H9 (cell line): Measurements from ENCODE around the gene COL5A2. TPM values are rescaled to one million over a fixed set of nuclear protein-coding genes. Genes with fewer than 3 reads are reported as not detected.
A peak's percentile ranks its signal among the peaks of the same experiment; 100 is the strongest.

Source experiments
- DNase-seq: peaks from one replicate; pipeline ENCODE4 v3.0.0-alpha.2; 2017
- H2AFZ ChIP-seq: one replicate; pipeline ENCODE4 v1.6.1; 2013; ENCODE audit warnings: mild to moderate bottlenecking, low read length, control low read depth, moderate library complexity
- H2AK5ac ChIP-seq: 2 replicates; pipeline ENCODE4 v1.6.1; 2013; ENCODE audit warnings: low read length, control low read depth, mixed read lengths; ENCODE audit not compliant: insufficient read length
- H2BK120ac ChIP-seq: one replicate; pipeline ENCODE4 v1.6.1; 2013; ENCODE audit warnings: low read depth, mild to moderate bottlenecking, low read length, control low read depth, inconsistent platforms; ENCODE audit not compliant: poor library complexity, severe bottlenecking
- H2BK12ac ChIP-seq: 2 replicates; pipeline ENCODE4 v1.6.1; 2013; ENCODE audit warnings: low read length, control low read depth, mixed read lengths, low read depth; ENCODE audit not compliant: insufficient read length
- H2BK15ac ChIP-seq: 2 replicates; pipeline ENCODE4 v1.6.1; 2013; ENCODE audit warnings: low read depth, low read length, control low read depth
- H2BK20ac ChIP-seq: one replicate; pipeline ENCODE4 v1.6.1; 2013; ENCODE audit warnings: low read depth, mild to moderate bottlenecking, low read length, control low read depth, inconsistent platforms; ENCODE audit not compliant: poor library complexity, severe bottlenecking
- H2BK5ac ChIP-seq: 2 replicates; pipeline ENCODE4 v1.6.1; 2013; ENCODE audit warnings: low read length, control low read depth, mixed read lengths; ENCODE audit not compliant: insufficient read length
- H3K14ac ChIP-seq: 2 replicates; pipeline ENCODE4 v1.6.1; 2013; ENCODE audit warnings: low read length, control low read depth; ENCODE audit not compliant: insufficient read depth
- H3K18ac ChIP-seq: 2 replicates; pipeline ENCODE4 v1.6.1; 2013; ENCODE audit warnings: low read depth, mild to moderate bottlenecking, mixed read lengths, low read length, control low read depth; ENCODE audit not compliant: insufficient read length
- H3K23ac ChIP-seq: 2 replicates; pipeline ENCODE4 v1.6.1; 2013; ENCODE audit warnings: low read length, control low read depth, mixed read lengths, low read depth; ENCODE audit not compliant: insufficient read length
- H3K23me2 ChIP-seq: 2 replicates; pipeline ENCODE4 v1.6.1; 2013; ENCODE audit warnings: low read depth, mild to moderate bottlenecking, mixed read lengths, low read length, control low read depth; ENCODE audit not compliant: insufficient read length, poor library complexity, severe bottlenecking
- H3K27ac ChIP-seq: 2 replicates; pipeline ENCODE4 v1.5.1; 2013; ENCODE audit warnings: low read length, control low read depth, mixed read lengths, low read depth; ENCODE audit not compliant: insufficient read length
- H3K27me3 ChIP-seq: 2 replicates; pipeline ENCODE4 v1.6.1; 2013; ENCODE audit warnings: low read length, control low read depth, inconsistent platforms; ENCODE audit not compliant: insufficient read depth
- H3K4ac ChIP-seq: 2 replicates; pipeline ENCODE4 v1.6.1; 2013; ENCODE audit warnings: low read depth, mild to moderate bottlenecking, control low read depth, inconsistent platforms, low read length, moderate library complexity
- H3K4me1 ChIP-seq: 2 replicates; pipeline ENCODE4 v1.6.1; 2013; ENCODE audit warnings: low read length, control low read depth, inconsistent platforms; ENCODE audit not compliant: insufficient read depth
- H3K4me2 ChIP-seq: 2 replicates; pipeline ENCODE4 v1.6.1; 2013; ENCODE audit warnings: low read length, control low read depth, mixed read lengths; ENCODE audit not compliant: insufficient read length, insufficient read depth
- H3K56ac ChIP-seq: 2 replicates; pipeline ENCODE4 v1.6.1; 2013; ENCODE audit warnings: low read depth, mild to moderate bottlenecking, mixed read lengths, low read length, control low read depth; ENCODE audit not compliant: insufficient read length
- H3K79me1 ChIP-seq: 2 replicates; pipeline ENCODE4 v1.6.1; 2013; ENCODE audit warnings: low read depth, mild to moderate bottlenecking, moderate library complexity, low read length, control low read depth, inconsistent platforms; ENCODE audit not compliant: insufficient read depth, poor library complexity, severe bottlenecking
- H3K79me2 ChIP-seq: 2 replicates; pipeline ENCODE4 v1.6.1; 2013; ENCODE audit warnings: low read length, control low read depth, inconsistent platforms; ENCODE audit not compliant: insufficient read depth
- H3K9ac ChIP-seq: 2 replicates; pipeline ENCODE4 v1.6.1; 2013; ENCODE audit warnings: low read length, control low read depth, mixed read lengths; ENCODE audit not compliant: insufficient read length; ENCODE audit errors: extremely low read depth
- H3K9me3 ChIP-seq: one replicate; pipeline ENCODE4 v1.6.1; 2013; ENCODE audit warnings: low read depth, low read length, inconsistent platforms; ENCODE audit not compliant: control insufficient read depth
- H3T11ph ChIP-seq: one replicate; pipeline ENCODE4 v1.6.1; 2013; ENCODE audit warnings: mild to moderate bottlenecking, low read length, control low read depth, inconsistent platforms
- H4K20me1 ChIP-seq: one replicate; pipeline ENCODE4 v1.6.1; 2013; ENCODE audit not compliant: control insufficient read depth, insufficient read length, insufficient read depth
- H4K5ac ChIP-seq: 2 replicates; pipeline ENCODE4 v1.6.1; 2013; ENCODE audit warnings: low read depth, mild to moderate bottlenecking, mixed read lengths, low read length, control low read depth; ENCODE audit not compliant: insufficient read length
- H4K8ac ChIP-seq: replicated peaks from 2 replicates; pipeline ENCODE4 v1.6.1; 2013; ENCODE audit warnings: low read length, control low read depth, mixed read lengths, low read depth; ENCODE audit not compliant: insufficient read length
- H4K91ac ChIP-seq: 2 replicates; pipeline ENCODE4 v1.6.1; 2013; ENCODE audit warnings: low read depth, mild to moderate bottlenecking, moderate library complexity, mixed read lengths, low read length, control low read depth; ENCODE audit not compliant: insufficient read length
- H3K27ac Mint-ChIP-seq, 3 experiments: 2 replicates in 2 of 3; 3 replicates in 1 of 3; pipeline ENCODE4 v1.8.0; 2020 to 2021; ENCODE audit warnings: mixed read lengths in 3 of 3, mild to moderate bottlenecking in 1 of 3, moderate library complexity in 1 of 3
- H3K27me3 Mint-ChIP-seq: 2 replicates; pipeline ENCODE4 v1.8.0; 2021; ENCODE audit warnings: low read depth, mild to moderate bottlenecking, moderate library complexity, mixed read lengths
- H3K36me3 Mint-ChIP-seq, 3 experiments: 2 replicates in 2 of 3; 3 replicates in 1 of 3; pipeline ENCODE4 v1.8.0; 2020 to 2021; ENCODE audit warnings: low read depth in 3 of 3, mixed read lengths in 3 of 3; ENCODE audit not compliant: insufficient read depth in 1 of 3
- H3K4me1 Mint-ChIP-seq, 2 experiments: 2 replicates each; pipeline ENCODE4 v1.8.0; 2020; ENCODE audit warnings: mixed read lengths in 2 of 2
- H3K4me3 Mint-ChIP-seq, 2 experiments: 2 replicates in 1 of 2; 3 replicates in 1 of 2; pipeline ENCODE4 v1.8.0; 2020 to 2021; ENCODE audit warnings: mild to moderate bottlenecking in 2 of 2, mixed read lengths in 2 of 2, moderate library complexity in 1 of 2
- H3K9me3 Mint-ChIP-seq, 2 experiments: 2 replicates in 1 of 2; 3 replicates in 1 of 2; pipeline ENCODE4 v1.8.0; 2020; ENCODE audit warnings: mild to moderate bottlenecking in 2 of 2, mixed read lengths in 2 of 2, moderate library complexity in 1 of 2
- CTCF ChIP-seq: fragments of 200-600 bp; sonication (generic); conservative IDR thresholded peaks from 3 replicates; pipeline ENCODE4 v1.8.0; 2021; ENCODE audit warnings: antibody characterized with exemption, mild to moderate bottlenecking
- WGBS: extraction: QIAGEN DNeasy Blood & Tissue Kit; methylation state at CpG from one replicate; pipeline ENCODE4 v1.1.7; 2013; ENCODE audit warnings: missing lambda C conversion rate, low lambda C conversion rate, mixed read lengths; ENCODE audit not compliant: insufficient read length; ENCODE audit errors: extremely low coverage; 5-methylcytosine and 5-hydroxymethylcytosine counted together
- total RNA-seq: library from RNA; stranded (reverse); gene quantifications from 2 replicates; pipeline ENCODE4 v1.2.1, GENCODE V29; 2021

The COL5A2 gene
- total RNA-seq, 1 experiment from 2014 or later, result 10.5 TPM

GRCh38 chr2:189178726-189179569 lies 613 bp downstream of the COL5A2 start:
- Histone ChIP-seq H3K4me2 (peak overlapping the region; percentile 77), H3K79me2 (peaks cover 3% of the 10 kb centered on the region; the same call in 1 of the 2 replicates)

More at GRCh38 chr2:189178726-189179569, 613 bp downstream of the COL5A2 start:
- Mint-ChIP-seq H3K36me3 (no peaks in the 10 kb centered on the region), H3K27ac (peak overlapping the region; percentile 36 to 96 (median 42)), H3K9me3 (no peaks in the 10 kb centered on the region), H3K27me3 (no peaks in the 10 kb centered on the region), H3K4me1 (peaks cover 27 to 28% of the 10 kb centered on the region in 2 experiments), H3K4me3 (peak overlapping the region; percentile 69 to 83)
- H3K14ac ChIP-seq, result no peak overlapping the region
- no peak overlapping the region for H3T11ph ChIP-seq
- no peak overlapping the region for H4K5ac ChIP-seq
- no peak for DNase-seq
- H3K23me2 ChIP-seq, result peaks cover 9% of the 10 kb centered on the region
- peak overlapping the region; percentile 50 for H3K9ac ChIP-seq
- H3K23ac ChIP-seq, result no peak overlapping the region
- no peak overlapping the region for H4K8ac ChIP-seq
- H3K9me3 ChIP-seq, result no peaks in the 10 kb centered on the region
- no CpG with 5 or more reads among the region's 14 CpGs for WGBS
- H2BK20ac ChIP-seq, result no peak overlapping the region
- no peaks in the 10 kb centered on the region for H3K4me1 ChIP-seq
- no peak for TF ChIP-seq CTCF
- H2AK5ac ChIP-seq, result no peak overlapping the region
- peak overlapping the region; percentile 43 for H2AFZ ChIP-seq
- H4K91ac ChIP-seq, result no peak overlapping the region
- no peak overlapping the region for H2BK120ac ChIP-seq
- no peak overlapping the region for H3K56ac ChIP-seq
- no peak overlapping the region for H2BK5ac ChIP-seq
- H2BK15ac ChIP-seq, result no peak overlapping the region
- no peaks in the 10 kb centered on the region for H4K20me1 ChIP-seq
- H2BK12ac ChIP-seq, result no peak overlapping the region
- H3K27me3 ChIP-seq, result no peaks in the 10 kb centered on the region
- H3K79me1 ChIP-seq, result no peaks in the 10 kb centered on the region
- no peak overlapping the region for H3K4ac ChIP-seq
- peak overlapping the region; percentile 14 for H3K27ac ChIP-seq
- H3K18ac ChIP-seq, result peak overlapping the region; percentile 7
